Measurements from ENCODE around the gene CD81.

The CD81 gene

GRCh38 chr11:2440646-2441045, 63.5 kb downstream of the CD81 start:
- no peak for FAIRE-seq

- FAIRE-seq, result no peak
Measured at GRCh38 chr11:2441171-2441570, 64.1 kb downstream of the CD81 start.

GRCh38 chr11:2442589-2442988, 65.5 kb downstream of the CD81 start:
- FAIRE-seq, result no peak

GRCh38 chr11:2443406-2443805, 66.3 kb downstream of the CD81 start:
- FAIRE-seq, result no peak

- no peak for FAIRE-seq
Measured at GRCh38 chr11:2443881-2444820, 67.0 kb downstream of the CD81 start, which contains the start of gene TRPM5. TSS of gene TRPM5 (minus strand) at chr11:2444514. CDS start at chr11:2423036, 21,478 bp downstream.

- FAIRE-seq, result no peak
Measured at GRCh38 chr11:2444821-2445745, 68.0 kb downstream of the CD81 start, which contains the start of gene KCNQ1. TSS of gene KCNQ1 (plus strand) at chr11:2445008. CDS start at chr11:2445099, 91 bp downstream.

- no peak for FAIRE-seq
Measured at GRCh38 chr11:2445746-2446551, 68.8 kb downstream of the CD81 start.

GRCh38 chr11:2446590-2447252, 69.6 kb downstream of the CD81 start:
- FAIRE-seq, result no peak
